COLO668 (cell line): Measurements from ENCODE around the gene CLCF1.
A peak's percentile ranks its signal among the peaks of the same experiment; 100 is the strongest.
"Not testable (repeated sequence)": the region's sequence is repeated elsewhere in the genome, so short reads cannot be mapped to it uniquely, and the experiment has no call there.

Source experiments
- DNase-seq: peaks from one replicate; lab custom pipeline; 2025; ENCODE audit not compliant: unreplicated experiment; lab: John Stamatoyannopoulos, UW

CLCF1 gene

DNA sequence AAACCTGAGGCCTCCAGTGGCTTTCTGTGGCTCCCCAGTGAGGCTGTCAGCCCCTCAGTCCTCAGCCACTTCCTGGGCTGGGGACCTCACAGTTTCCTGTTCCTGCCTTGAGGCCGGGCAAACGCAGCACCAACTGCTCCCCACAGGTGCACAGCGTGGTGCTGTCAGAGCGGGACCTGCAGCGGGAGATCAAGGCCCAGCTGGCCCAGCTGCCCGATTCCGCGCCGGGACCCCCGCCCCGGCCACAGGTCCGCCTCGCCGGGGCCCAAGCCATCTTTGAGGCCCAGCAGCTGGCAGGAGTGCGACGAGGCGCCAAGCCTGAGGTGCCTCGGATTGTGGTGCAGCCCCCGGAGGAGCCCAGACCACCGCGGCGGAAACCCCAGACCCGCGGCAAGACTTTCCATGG lies 35.9 kb upstream of the CLCF1 start:
- no peak for DNase-seq

DNA sequence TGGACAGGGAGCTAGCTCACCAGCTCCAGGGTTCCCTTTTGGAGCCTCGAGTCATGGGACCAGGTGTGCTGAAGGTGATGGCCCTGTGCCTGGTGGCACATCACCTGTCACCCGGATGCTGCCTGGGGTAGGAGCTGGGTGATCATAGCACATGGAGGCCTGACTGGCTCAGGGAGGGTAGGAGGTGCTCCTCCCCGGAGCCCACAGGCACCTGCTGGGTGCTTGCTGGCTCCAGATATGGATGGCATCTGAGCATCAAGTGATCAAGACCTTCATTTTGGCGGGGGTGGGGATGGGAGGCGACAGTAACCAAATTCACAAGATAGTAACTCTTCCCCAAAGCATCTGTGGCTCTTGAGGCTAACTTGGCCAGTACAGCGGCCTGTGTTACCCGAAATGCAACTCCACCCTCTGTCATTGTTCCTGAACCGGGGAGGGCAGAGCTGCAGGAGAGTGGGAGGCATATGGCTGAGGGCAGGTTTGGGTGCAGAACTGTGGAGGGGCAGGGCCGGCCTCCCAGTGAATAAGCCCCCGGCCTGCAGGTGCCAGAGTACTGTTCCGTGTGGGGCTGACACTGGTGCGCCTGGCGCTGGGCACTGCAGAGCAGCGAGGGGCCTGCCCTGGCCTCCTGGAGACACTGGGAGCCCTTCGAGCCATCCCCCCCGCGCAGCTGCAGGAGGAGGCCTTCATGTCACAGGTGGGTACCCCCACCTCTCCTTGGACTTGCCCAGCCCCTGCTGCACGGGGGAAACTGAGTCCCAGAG lies 35.2 kb upstream of the CLCF1 start:
- DNase-seq = no peak

DNA sequence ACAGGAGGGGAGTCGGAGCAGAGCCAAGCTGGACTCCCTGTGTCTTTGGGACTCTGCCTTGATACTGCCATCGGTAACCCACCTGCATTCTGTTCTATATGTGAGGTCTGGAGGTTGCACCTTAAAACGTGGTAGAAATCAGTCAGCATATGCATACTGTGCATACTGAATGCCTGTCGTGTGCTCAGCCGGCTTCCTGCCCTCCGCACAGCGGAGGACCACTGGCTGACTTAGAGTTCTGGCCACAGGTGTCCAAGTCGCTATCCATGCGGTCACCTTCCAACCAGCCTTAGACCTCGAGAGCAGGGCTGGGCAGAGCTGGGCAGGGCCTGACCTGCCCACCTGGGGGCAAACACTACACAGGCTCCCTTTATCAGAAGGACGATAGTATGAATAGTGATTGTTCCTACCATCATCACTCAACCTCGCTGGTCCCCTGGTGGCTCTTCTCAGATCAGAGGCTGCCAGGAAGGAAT lies 34.3 kb upstream of the CLCF1 start:
- DNase-seq = no peak

DNA sequence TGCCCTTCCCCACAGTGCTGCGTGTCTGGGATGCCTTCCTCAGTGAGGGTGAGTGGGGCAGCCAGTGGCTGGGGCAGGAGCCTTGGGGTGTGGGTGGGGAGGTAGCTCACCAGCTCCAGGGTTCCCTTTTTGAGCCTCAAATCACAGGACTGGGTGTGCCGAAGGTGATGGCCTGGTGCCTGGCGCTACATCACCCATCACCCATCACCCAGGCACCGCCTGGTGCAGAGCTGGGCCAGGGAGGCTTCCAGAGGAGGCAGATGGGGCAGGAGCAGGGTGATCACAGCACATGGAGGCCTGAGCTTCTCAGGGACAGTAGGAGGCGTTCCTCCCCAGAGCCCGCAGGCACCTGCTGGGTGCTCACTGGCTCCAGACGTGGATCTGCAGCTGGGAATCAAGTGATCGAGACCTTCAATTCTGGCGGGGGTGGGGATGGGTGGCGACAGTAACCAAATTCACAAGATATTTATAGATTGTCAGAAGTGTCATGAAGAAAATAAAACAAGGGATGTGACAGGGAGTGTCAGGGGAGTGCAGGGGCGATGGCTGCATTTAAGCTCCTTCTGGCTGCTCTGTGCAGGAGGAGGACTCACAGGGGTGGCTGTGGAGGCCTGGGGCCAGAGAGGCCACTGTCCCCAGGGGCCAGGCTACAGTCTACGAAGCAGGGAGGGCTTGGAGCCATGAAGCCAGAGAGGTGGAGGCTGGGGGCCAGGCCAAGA lies 33.7 kb upstream of the CLCF1 start:
- DNase-seq = peak; percentile 40

DNA sequence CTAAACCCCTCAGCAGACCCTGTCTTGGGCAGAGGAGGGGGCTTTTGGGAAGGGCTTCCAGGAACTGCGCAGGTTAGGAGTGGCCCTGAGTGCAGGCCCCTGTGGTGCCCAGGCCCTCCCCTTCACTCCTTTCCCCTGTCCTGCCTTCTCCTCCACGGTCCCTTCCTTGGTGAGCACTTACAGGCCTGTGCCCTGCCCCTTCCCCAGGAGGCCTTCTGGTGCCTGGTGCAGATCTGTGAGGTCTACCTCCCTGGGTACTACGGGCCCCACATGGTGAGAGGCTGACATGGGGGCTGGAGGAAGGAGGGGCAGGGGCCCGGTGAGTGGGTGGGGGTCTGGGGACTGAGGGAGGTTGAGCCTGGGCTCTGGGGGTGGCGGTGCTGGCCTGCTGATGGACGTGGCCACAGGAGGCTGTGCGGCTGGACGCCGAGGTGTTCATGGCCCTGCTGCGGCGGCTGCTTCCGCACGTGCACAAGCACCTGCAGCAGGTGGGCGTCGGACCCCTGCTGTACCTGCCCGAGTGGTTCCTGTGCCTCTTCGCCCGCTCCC lies 33.1 kb upstream of the CLCF1 start:
- no peak for DNase-seq

DNA sequence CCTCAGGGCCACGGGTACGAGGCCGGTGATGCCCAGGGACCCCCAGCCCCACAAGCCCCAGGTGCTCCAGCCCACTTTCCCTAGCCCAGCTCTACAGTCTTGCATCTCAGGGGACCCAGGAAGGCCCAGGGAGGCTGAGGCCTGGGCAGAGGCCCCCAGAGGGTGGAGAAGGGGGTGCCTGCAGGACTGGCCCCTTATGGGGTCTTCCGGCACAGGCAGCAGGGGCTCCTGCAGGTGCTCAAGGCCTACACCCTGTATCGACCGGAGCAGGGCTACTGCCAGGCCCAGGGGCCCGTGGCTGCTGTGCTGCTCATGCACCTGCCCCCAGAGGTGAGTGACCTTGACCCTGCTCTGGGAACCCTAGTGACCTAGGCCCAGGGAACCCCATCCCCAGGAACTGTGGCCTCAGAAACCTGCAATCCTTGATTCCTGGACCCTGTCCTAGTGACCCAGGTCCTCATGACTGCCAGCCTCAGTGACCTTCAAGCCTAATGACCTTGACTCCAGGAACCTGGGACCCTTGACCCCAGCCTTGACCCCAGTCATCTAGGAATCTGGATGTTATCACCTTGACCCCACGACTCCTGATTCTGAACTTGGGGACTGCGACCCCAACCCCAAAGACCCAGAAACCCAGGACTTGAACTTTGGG lies 32.4 kb upstream of the CLCF1 start:
- no peak for DNase-seq

DNA sequence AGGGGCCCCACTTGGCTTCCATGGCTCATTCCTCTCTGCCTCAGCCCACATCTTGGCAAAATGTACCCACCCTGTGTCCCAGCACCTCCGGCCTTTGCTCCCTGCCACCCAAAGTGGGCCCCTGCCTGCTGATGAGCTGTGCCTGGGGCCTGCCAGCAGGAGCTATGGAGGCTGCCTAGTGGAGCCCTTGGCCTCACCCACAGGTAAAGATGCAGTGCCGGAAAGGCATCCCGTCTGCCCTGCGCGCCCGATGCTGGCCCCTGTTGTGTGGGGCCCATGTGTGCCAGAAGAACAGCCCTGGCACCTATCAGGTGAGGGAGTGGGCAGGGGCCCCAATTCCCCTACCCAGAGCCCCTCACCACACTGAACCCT lies 31.8 kb upstream of the CLCF1 start:
- no peak for DNase-seq

DNA sequence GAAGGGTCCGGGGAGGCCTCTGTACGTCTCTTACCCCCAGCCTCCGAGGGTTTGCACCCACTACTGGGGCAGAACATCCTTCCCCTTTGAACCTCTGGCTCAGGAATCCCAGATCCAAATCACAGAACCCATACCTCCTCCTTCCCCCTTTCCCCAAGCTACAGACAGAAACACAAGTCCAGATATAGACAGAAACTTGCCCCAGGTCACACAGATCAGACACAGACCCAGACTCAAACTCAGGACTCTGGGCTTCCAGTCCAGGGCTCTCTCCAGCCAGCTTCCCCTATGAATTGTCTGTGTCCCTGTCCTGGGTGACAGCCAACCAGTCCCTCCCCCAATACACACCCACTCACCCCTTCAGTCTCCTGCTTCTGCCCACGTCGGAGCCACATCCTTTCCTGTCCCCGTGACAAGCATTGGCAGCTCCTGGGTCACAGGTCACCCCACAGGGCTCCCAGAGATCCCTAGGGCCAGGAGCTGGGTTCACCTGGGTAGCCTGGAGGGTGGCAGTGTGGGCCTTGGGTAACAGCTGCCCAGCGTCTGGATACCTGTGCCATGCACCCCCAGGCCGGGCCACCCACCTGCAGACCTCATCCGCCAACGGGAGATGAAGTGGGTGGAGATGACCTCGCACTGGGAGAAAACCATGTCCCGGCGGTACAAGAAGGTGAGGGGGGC lies 31.3 kb upstream of the CLCF1 start:
- no peak for DNase-seq

DNA sequence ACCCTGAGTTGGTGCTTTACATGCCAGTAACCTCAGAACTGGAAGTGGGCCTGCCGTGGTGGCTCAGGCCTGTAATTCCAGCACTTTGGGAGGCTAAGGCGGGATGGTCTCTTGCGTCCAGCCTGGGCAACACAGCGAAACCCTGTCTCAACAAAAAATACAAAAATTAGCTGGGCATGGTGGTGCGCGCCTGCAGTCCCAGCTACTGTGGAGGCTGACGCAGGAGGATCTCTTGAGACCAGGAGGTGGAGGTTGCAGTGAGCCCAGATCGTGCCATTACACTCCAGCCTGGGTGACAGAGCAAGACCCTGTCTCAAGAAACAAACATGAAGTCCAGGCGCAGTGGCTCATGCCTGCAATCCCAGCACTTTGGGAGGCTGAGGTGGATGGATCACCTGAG lies 29.7 kb upstream of the CLCF1 start:
- not testable (repeated sequence) for DNase-seq

DNA sequence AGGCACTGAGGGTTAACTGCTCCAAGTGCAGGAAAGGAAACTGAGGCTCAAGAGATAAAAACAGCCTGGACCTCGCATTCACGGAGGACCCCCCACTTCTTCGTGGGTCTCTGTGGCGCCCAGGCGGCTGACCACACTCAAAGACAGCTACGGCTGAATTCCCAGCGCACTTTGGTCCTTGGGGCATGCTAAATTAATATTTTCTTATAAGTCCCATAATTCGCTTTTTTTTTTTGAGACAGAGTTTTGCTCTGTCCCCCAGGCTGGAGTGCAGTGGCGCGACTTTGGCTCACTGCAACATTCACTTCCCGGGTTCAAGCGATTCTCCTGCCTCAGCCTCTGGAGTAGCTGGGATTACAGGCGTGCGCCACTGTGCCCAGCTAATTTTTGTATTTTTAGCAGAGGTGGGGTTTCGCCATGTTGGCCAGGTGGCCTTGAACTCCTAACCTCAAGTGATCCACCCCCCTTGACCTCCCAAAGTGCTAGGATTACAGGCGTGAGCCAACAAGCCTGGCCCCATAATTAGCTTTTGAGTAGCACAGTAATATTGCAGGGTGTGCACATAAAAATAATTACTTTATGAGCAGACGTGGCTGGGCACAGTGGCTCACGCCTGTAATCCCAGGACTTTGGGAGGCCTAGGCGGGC lies 28.9 kb upstream of the CLCF1 start:
- DNase-seq = not testable (repeated sequence)

DNA sequence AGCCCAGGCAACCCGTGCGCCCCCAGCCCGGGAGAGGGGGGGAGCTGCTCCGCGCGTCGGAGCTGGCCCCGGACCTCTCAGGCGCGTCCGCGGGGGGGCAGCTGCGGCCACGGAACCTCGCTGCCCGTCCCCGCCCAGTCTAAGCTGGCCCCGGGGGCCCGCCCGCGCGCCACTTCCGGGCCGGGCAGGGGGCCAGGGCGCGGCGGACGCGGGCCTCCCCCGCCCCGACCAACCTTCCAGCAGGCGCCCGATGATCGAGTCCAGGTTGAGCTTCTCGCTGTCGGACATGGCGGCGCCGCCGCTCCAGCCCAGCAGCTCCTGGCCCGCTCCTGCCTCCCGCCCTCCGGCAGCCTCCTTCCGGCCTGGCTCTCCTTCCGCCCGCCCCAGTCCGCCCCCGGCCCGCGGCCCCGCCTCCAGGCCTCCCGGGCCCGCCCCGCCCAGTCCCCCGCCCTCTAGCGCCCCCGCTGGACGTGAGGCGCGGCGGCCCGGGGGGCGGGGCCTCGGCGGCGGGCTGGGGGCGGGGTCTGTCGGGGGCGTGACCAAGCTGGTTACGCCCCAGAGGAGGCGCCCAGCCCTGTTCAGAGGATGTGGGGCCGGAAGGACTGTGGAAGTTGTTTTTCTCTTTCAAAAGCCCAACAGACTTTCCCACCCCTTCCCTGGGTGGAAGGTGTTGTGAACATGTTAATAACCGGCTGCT lies 28.2 kb upstream of the CLCF1 start, which contains the start of gene PPP1CA:
TSS of gene PPP1CA (minus strand) at position 364 of the 697 bp plus-strand sequence. CDS start at position 288, 76 bp downstream.
- DNase-seq = peak; percentile 93

DNA sequence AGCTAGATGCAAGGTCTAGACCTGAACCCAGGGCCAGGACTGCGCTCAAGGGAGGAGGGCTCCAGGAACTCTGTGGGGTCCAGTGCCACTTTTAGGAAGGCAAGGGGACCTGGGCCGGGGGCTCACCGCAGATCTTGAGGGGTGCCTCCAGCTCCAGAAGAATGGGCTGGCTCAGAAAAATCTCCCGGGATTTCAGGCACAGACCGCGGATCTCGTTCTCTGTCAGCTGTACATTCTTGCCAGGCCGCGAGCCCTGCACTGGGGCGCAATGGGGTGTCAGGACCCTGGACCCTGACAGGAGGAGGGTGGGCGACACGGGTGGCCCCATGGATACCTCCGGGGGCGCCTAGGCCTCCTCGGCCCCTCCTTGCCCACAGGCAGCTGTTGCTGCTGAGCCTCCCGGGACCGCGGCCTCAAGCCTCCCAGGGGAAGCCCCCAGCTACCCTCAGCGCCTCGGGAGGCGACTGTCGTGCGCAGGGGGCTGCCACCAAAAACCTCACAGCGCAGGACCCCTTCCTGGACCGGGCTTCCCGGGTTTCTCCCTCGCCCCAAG lies 27.6 kb upstream of the CLCF1 start:
- no peak for DNase-seq

DNA sequence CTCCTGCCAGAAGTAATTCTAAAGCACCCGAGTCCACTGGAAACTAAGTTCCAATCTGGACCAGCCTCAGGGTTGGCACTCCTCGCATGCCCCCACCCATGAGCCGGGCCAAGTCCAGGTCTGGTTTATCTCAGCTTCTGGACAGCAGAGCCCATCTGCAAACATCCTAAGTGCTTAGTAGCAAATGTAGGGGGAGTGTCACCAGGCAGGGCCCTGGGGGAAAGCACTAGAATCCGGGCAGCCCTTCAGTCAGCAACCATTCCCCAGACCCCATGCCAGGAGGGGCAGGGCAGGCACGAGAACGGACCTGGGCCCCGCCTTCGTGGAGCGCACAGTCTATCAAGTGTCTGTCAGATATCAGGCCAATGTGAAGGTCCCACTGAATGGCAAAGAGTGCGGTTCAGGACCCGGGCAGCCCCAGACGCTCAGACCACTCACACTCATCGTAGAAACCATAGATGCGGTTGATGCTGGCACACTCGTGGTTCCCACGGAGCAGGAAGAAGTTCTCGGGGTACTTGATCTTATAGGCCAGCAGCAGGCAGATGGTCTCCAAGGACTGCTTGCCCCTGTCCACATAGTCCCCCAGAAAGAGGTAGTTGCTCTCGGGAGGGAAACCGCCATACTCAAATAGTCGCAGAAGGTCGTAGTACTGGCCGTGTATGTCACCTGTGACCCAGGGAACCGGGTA lies 27.0 kb upstream of the CLCF1 start:
- DNase-seq = no peak

DNA sequence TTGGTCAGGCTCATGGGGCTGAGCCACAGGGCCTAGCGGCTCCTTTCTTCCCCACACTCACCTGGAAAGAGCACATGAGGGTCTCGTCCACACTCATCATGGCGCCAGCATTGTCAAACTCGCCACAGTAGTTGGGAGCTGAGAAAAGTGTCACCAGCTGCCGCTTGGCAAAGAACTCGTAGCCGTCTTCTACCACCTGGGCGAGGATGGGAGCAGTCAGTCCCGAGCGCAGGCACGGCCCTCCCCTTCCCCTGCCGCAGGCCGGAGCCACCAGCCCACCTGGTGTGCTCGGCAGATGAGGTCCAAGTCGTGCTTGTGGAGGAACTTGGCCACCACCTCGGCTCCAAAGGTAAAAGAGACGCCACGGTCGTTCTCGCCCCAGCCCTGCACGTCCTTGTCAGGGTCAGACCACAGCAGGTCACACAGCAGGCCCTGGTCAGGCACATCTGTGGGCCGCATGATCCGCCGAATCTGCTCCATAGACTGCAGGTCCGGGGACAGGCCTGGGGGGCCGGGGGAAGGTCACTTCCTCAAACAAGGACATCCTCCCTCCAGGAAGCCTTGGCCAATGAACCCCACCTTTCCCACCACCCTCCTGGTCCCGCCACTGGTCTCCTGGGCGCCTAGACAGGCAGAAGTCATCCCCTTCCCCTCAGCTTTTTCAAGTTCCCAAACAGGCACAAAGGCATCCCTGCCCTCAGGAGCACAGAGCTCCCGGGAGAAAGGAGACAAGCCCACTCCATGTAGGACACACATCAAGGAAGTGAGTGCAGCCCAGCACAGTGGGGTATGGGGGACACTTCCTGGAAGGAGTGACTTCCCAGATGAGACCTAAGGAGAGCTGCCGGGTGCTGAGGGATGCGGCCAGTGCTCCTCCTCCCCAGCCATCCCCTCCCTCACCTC lies 25.5 kb upstream of the CLCF1 start:
- DNase-seq = no peak

DNA sequence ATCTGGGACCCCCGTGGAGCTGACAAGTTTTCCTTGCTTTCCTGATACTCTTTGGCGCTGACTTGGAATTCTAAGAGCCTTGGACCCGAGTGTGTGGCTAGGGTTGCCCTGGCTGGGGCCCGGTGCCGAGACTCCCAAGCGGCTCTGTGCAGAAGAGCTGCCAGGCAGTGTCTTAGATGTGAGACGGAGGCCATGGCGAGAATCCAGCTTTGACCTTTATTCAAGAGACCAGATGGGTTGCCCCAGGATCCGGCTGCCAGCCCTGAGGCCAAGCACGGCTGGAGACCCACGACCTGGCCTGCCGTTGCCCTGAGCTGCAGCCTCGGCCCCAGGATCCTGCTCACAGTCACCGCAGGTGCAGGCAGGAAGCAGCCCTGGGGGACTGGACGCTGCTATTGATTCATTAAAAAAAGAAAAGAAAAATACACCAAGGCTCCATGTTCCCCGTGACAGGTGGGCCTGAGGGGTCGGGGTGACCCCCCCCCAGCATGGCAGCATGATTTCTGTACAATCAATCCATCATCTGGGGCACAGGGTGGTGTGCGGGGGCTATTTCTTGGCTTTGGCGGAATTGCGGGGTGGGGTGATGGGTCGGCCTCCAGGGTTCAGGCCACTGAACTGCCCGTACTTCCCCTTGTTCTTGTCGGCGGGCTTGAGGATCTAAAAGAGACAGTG lies 24.7 kb upstream of the CLCF1 start:
- DNase-seq = no peak

DNA sequence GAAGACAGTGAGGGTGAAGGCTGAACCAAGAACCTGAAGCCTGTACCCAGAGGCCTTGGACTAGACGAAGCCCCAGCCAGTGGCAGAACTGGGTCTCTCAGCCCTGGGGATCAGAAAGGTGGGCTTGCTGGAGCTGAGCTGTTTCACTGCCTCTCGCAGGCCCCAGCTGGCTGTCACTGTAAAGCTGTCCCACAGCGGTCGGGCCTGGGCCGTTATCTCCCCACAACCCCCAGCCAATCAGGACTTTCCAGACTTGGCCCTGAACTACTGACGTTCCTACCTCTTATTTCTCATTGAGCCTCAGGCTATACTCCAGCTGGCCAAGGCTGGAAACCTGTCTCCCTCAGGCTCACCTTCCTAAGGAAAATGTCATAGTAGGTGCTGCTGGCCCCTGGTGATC lies 24.1 kb upstream of the CLCF1 start:
- DNase-seq = no peak

DNA sequence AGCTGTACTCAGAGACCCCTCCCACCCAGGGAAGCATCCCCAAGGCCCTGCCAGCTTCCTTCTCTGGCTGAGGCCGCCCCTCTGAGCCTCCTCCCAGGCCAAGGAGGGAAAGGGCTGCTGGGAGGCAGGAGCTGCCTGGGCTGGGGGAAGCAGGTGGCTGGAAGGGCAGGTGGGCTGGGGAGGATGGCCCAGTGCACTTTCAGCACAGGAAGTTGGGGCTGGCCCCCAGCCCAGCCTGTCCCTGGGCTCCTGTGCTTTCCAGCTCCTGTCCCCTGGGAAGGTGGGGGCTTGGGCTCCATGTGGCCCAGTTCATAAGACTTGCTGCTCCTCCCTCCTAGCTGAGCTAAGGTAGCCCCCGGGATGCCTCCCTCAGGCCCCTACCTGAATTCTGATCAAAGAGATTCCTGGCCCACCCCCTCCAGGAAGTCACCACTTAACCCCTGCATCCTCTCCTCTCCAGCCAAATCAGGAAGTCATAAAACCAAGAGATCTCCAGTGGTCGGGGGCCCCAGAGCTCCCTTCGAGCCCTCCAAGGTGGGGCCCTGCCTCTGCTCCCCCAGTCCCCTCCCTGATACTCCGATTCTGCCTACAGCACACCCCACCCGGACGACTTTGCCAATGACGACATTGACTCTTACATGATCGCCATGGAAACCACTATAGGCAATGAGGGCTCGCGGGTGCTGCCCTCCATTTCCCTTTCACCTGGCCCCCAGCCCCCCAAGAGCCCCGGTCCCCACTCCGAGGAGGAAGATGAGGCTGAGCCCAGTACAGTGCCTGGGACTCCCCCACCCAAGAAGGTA lies 23.4 kb upstream of the CLCF1 start:
- no peak for DNase-seq
